ENCODE measurements around the gene ORC2. TPM values are rescaled to one million over a fixed set of nuclear protein-coding genes. Genes with fewer than 3 reads are reported as not detected.
A peak's percentile ranks its signal among the peaks of the same experiment; 100 is the strongest.

ORC2 gene
- polyA plus RNA-seq, 1 of the 3 experiments (the other 2 are of a cell fraction) = 3.9 TPM

GRCh38 chr2:200905618-200906296 is 57.7 kb downstream of the ORC2 start:
- Histone ChIP-seq H3K36me3 (replicated peaks in 1 of 2; ENCODE audit: control insufficient read depth in 1 of 2, insufficient read depth in 2 of 2, low read length in 1 of 2) (peaks cover 44 to 64% of the 10 kb centered on the region in 2 experiments), H4K20me1 (ENCODE audit: insufficient read depth) (no peaks in the 10 kb centered on the region), H3K9ac (no peak overlapping the region), H3F3A (replicated peaks; ENCODE audit: insufficient read depth) (peaks cover 42% of the 10 kb centered on the region), H3K79me2 (ENCODE audit: insufficient read depth) (no peaks in the 10 kb centered on the region), H3K9me3 (no peaks in the 10 kb centered on the region), H2AFZ (ENCODE audit: low read depth) (no peak overlapping the region), H3K27ac (ENCODE audit: low read depth in 2 of 2, low read length in 1 of 2) (no peak overlapping the region), H3K9me2 (no peaks in the 10 kb centered on the region), H3K4me1 (ENCODE audit: control insufficient read depth in 1 of 2, insufficient read depth in 2 of 2, low read depth in 1 of 2, low read length in 1 of 2) (no peaks in the 10 kb centered on the region; a peak in 1 of 4 replicates), H3K4me2 (no peak overlapping the region), H3K4me3 (ENCODE audit: low read depth in 2 of 2, low read length in 1 of 2) (no peak overlapping the region; a peak in 1 of 4 replicates), H3K27me3 (ENCODE audit: insufficient read depth) (no peaks in the 10 kb centered on the region)
- no peak for TF ChIP-seq JUND (IDR thresholded peaks at IDR 0.05)
- TF ChIP-seq TAF1 (IDR thresholded peaks at IDR 0.05; ENCODE audit: borderline replicate concordance, low read depth, low read length) = no peak
- no peak for TF ChIP-seq MEF2A (IDR thresholded peaks at IDR 0.05; ENCODE audit: borderline replicate concordance, low read depth)
- TF ChIP-seq RFX5 (IDR thresholded peaks at IDR 0.05; ENCODE audit: low read length) = no peak
- TF ChIP-seq FOXM1 (IDR thresholded peaks at IDR 0.05; ENCODE audit: low read depth) = no peak
- no peak for TF ChIP-seq RCOR1 (IDR thresholded peaks at IDR 0.05; ENCODE audit: low read length)
- TF ChIP-seq USF2 (IDR thresholded peaks at IDR 0.05; ENCODE audit: borderline replicate concordance, low read depth, low read length) = no peak
- TF ChIP-seq RAD21 (IDR thresholded peaks at IDR 0.05; ENCODE audit: low read length) = peak; percentile 75
- TF ChIP-seq SMC3 (IDR thresholded peaks at IDR 0.05; ENCODE audit: low read depth, low read length) = peak; percentile 74
- no peak for TF ChIP-seq ELF1 (IDR thresholded peaks at IDR 0.05)
- 0 out of 2 replicates have a peak, but pooled peaks have one; percentile 41 for TF ChIP-seq SIN3A (IDR thresholded peaks at IDR 0.05; ENCODE audit: borderline replicate concordance, low read depth, low read length)
- TF ChIP-seq CTCF (IDR thresholded peaks at IDR 0.05) = peak; percentile 78
- TF ChIP-seq RXRA (IDR thresholded peaks at IDR 0.05; ENCODE audit: borderline replicate concordance, low read depth) = no peak
- TF ChIP-seq POLR2AphosphoS5 (IDR thresholded peaks at IDR 0.05; ENCODE audit: low read depth, low read length) = peak; percentile 55; the same call in 1 of the 2 replicates
- ChIA-PET POLR2A (interaction anchor here (1.0 kb wide), 1 partner anchor 42 kb away, joined by 3 read pairs; the partner anchor contains the start of gene CLK1), CTCF (interaction anchor here (0.6 to 4.9 kb wide), 24 partner anchors 9 to 326 kb away, joined by 3 to 58 read pairs (median 4); partner anchors contain the start of genes CFLAR, HYCC2 and NDUFB3)
- DNase-seq = peak; percentile 52
- 55% methylated on average over 2 of the region's 2 CpGs for WGBS (ENCODE audit: low lambda C conversion rate)

All from SK-N-SH (cell line).